Parietal lobe (tissue), 2 donors: ENCODE results near the gene RPLP2. TPM values are rescaled to one million over a fixed set of nuclear protein-coding genes. Genes with fewer than 3 reads are reported as not detected.

Experiments
- small RNA-seq: library from RNA; depleted of rRNA; stranded (forward); fragments of <200 nt; gene quantifications from one replicate; pipeline ENCODE3, GENCODE V24; 2014; ENCODE audit warnings: low replicate concordance
- total RNA-seq: library from RNA; depleted of rRNA; stranded (reverse); fragments of >200 nt; gene quantifications from one replicate; pipeline ENCODE4 v1.2.3, GENCODE V29; 2014

RPLP2 gene
- total RNA-seq, result 376 TPM

GRCh38 chr11:809287-810039 lies at the start of gene RPLP2:
RPLP2 (plus strand) TSS chr11:809967; CDS start chr11:810235, 268 bp downstream.

GRCh38 chr11:777288-778255 lies 32.2 kb upstream of the RPLP2 start, which contains the start of gene GATD1:
GATD1 (minus strand) TSS chr11:777487; CDS start chr11:777462, 25 bp downstream.

GRCh38 chr11:789943-790342 lies 19.8 kb upstream of the RPLP2 start, which contains the start of gene CEND1:
CEND1 (minus strand) TSS chr11:790090; CDS start chr11:788576, 1,514 bp downstream.

GRCh38 chr11:798093-798713 lies 11.6 kb upstream of the RPLP2 start, which contains the start of gene SLC25A22:
SLC25A22 (minus strand) TSS chr11:798281; CDS start chr11:795006, 3,275 bp downstream.

GRCh38 chr11:818396-819128 lies 8.8 kb downstream of the RPLP2 start, which contains the start of gene PNPLA2:
PNPLA2 (plus strand) TSS chr11:818914; CDS start chr11:819719, 805 bp downstream.

GRCh38 chr11:827897-828192 lies 18.1 kb downstream of the RPLP2 start, which contains the start of gene CRACR2B:
CRACR2B (plus strand) TSS chr11:827919; CDS start chr11:828608, 689 bp downstream.

GRCh38 chr11:832529-833113 lies 22.9 kb downstream of the RPLP2 start, which contains the start of gene CD151:
CD151 (plus strand) TSS chr11:832952; CDS start chr11:836070, 3,118 bp downstream.

GRCh38 chr11:842370-843002 lies 32.7 kb downstream of the RPLP2 start, which contains the start of the genes POLR2L and TSPAN4:
POLR2L (minus strand) TSS chr11:842529; CDS start chr11:842508, 21 bp downstream.
TSPAN4 (plus strand) TSS chr11:842852; CDS start chr11:850305, 7,453 bp downstream.

Small RNA genes within 50 kb of the gene (small RNA-seq; reads per million reads assigned to genes)
- not detected for gene SNORA52

Other genes with a start within 250 kb of the RPLP2 start
- not detected for gene LMNTD2, start 249.2 kb upstream of the RPLP2 start, total RNA-seq
- gene RASSF7, start 249.0 kb upstream of the RPLP2 start, total RNA-seq, result 4.4 TPM
- 42.6 TPM for gene PHRF1, start 233.5 kb upstream of the RPLP2 start, total RNA-seq
- 4.1 TPM for gene IRF7, start 194.0 kb upstream of the RPLP2 start, total RNA-seq
- gene CDHR5, start 185.0 kb upstream of the RPLP2 start, total RNA-seq, result not detected
- not detected for gene SCT, start 182.8 kb upstream of the RPLP2 start, total RNA-seq
- 0.31 TPM for gene DRD4, start 172.7 kb upstream of the RPLP2 start, total RNA-seq
- gene DEAF1, start 114.7 kb upstream of the RPLP2 start, total RNA-seq, result 80.8 TPM
- 14.7 TPM for gene TMEM80, start 114.2 kb upstream of the RPLP2 start, total RNA-seq
- not detected for gene EPS8L2, start 103.7 kb upstream of the RPLP2 start, total RNA-seq
- gene TALDO1, start 62.5 kb upstream of the RPLP2 start, total RNA-seq, result 70.1 TPM
- gene GATD1, start 32.5 kb upstream of the RPLP2 start, total RNA-seq, result 37.6 TPM
- gene CEND1, start 19.9 kb upstream of the RPLP2 start, total RNA-seq, result 11.3 TPM
- gene SLC25A22, start 11.7 kb upstream of the RPLP2 start, total RNA-seq, result 28.8 TPM
- 10.0 TPM for gene PIDD1, start 4.7 kb upstream of the RPLP2 start, total RNA-seq
- 9.1 TPM for gene PNPLA2, start 8.9 kb downstream of the RPLP2 start, total RNA-seq
- 0.63 TPM for gene CRACR2B, start 18.0 kb downstream of the RPLP2 start, total RNA-seq
- gene CD151, start 23.0 kb downstream of the RPLP2 start, total RNA-seq, result 51.3 TPM
- 13.5 TPM for gene POLR2L, start 32.6 kb downstream of the RPLP2 start, total RNA-seq
- 16.0 TPM for gene TSPAN4, start 32.9 kb downstream of the RPLP2 start, total RNA-seq
- gene CHID1, start 100.8 kb downstream of the RPLP2 start, total RNA-seq, result 28.8 TPM
- 82.0 TPM for gene AP2A2, start 115.9 kb downstream of the RPLP2 start, total RNA-seq
- gene MUC6, start 226.8 kb downstream of the RPLP2 start, total RNA-seq, result not detected